ENCODE results near the gene MPDZ.

GRCh38 chr9:13175732-13176131, 103.8 kb downstream of the MPDZ start:
- TF ChIP-seq CTCF (IDR thresholded peaks at IDR 0.05 in 8 of 11, conservative IDR thresholded peaks at IDR 0.05 in 3 of 11) = no peak
- no peak for TF ChIP-seq POLR2AphosphoS5 (IDR thresholded peaks at IDR 0.05)
- TF ChIP-seq POLR2A (IDR thresholded peaks at IDR 0.05) = no peak
